HepG2 (cell line): Measurements from ENCODE around the gene SPATC1L. TPM values are rescaled to one million over a fixed set of nuclear protein-coding genes. Genes with fewer than 3 reads are reported as not detected.
A peak's percentile ranks its signal among the peaks of the same experiment; 100 is the strongest.

Source experiments
- ARID5B ChIP-seq: IDR thresholded peaks from 2 replicates; pipeline ENCODE4 v1.4.0; 2020; ENCODE audit warnings: mild to moderate bottlenecking, missing genetic modification reagents
- ARNT2 ChIP-seq: sonication (generic); formaldehyde crosslinking; IDR thresholded peaks from 2 replicates; pipeline ENCODE4 v1.8.0; 2022; ENCODE audit warnings: mild to moderate bottlenecking, low read depth, missing genetic modification reagents, moderate library complexity
- ARNTL ChIP-seq: sonication (generic); formaldehyde crosslinking; IDR thresholded peaks from 2 replicates; pipeline ENCODE4 v1.4.0; 2020; ENCODE audit warnings: mild to moderate bottlenecking, missing genetic modification reagents
- CCDC6 ChIP-seq: sonication (generic); formaldehyde crosslinking; IDR thresholded peaks from 2 replicates; pipeline ENCODE4 v1.8.1; 2022; ENCODE audit warnings: mild to moderate bottlenecking, missing genetic modification reagents, moderate library complexity
- HIC2 ChIP-seq: sonication (generic); formaldehyde crosslinking; IDR thresholded peaks from 2 replicates; pipeline ENCODE4 v1.9.0; 2022; ENCODE audit warnings: low read depth, missing genetic modification reagents
- HNF4A ChIP-seq: sonication (generic); formaldehyde crosslinking; IDR thresholded peaks from 2 replicates; pipeline ENCODE4 v1.4.0; 2020; ENCODE audit warnings: missing genetic modification reagents
- IKZF5 ChIP-seq: IDR thresholded peaks from 2 replicates; pipeline ENCODE4 v1.6.1; 2018; ENCODE audit warnings: missing genetic modification reagents, mild to moderate bottlenecking, missing compliant biosample characterization
- IRF1 ChIP-seq: sonication (generic); formaldehyde crosslinking; IDR thresholded peaks from 2 replicates; pipeline ENCODE4 v1.4.0; 2020; ENCODE audit warnings: low read depth, mild to moderate bottlenecking, missing genetic modification reagents
- MEF2D ChIP-seq: sonication (generic); formaldehyde crosslinking; IDR thresholded peaks from 2 replicates; pipeline ENCODE4 v1.5.1; 2020; ENCODE audit warnings: mild to moderate bottlenecking, missing genetic modification reagents
- MXD3 ChIP-seq: IDR thresholded peaks from 2 replicates; pipeline ENCODE4 v1.6.1; 2016; ENCODE audit warnings: mild to moderate bottlenecking, missing biosample characterization, missing genetic modification reagents
- MXD4 ChIP-seq: IDR thresholded peaks from 2 replicates; pipeline ENCODE4 v1.6.1; 2016; ENCODE audit warnings: mild to moderate bottlenecking, missing biosample characterization, missing genetic modification reagents
- POLR2A ChIP-seq, 2 experiments: IDR thresholded peaks; 2 replicates each; pipeline ENCODE4 v1.6.1; 2011; ENCODE audit warnings: low read depth in 2 of 2, low read length in 2 of 2, mild to moderate bottlenecking in 1 of 2, moderate library complexity in 1 of 2; ENCODE audit not compliant: insufficient read depth in 1 of 2
- SOX6 ChIP-seq, 2 experiments: fragments of 450-650 bp in 1 of 2; sonication (generic) in 1 of 2; formaldehyde crosslinking in 1 of 2; IDR thresholded peaks; 2 replicates each; pipeline versions ENCODE4 v1.4.0 to v1.6.1; 2017 to 2020; ENCODE audit warnings: antibody characterized with exemption in 1 of 2, mild to moderate bottlenecking in 1 of 2, missing genetic modification reagents in 1 of 2
- SP4 ChIP-seq: sonication (generic); formaldehyde crosslinking; IDR thresholded peaks from 2 replicates; pipeline ENCODE4 v1.8.1; 2023; ENCODE audit warnings: mild to moderate bottlenecking, missing genetic modification reagents
- ZMAT3 ChIP-seq: sonication (generic); formaldehyde crosslinking; conservative IDR thresholded peaks from 2 replicates; pipeline ENCODE4 v1.7.0; 2021; ENCODE audit warnings: missing genetic modification reagents
- ZNF331 ChIP-seq: sonication (generic); formaldehyde crosslinking; IDR thresholded peaks from 2 replicates; pipeline ENCODE4 v1.4.0; 2020; ENCODE audit warnings: missing genetic modification reagents
- ZNF362 ChIP-seq: sonication (generic); formaldehyde crosslinking; IDR thresholded peaks from 2 replicates; pipeline ENCODE4 v1.4.0; 2020; ENCODE audit warnings: missing genetic modification reagents, mild to moderate bottlenecking, borderline replicate concordance
- ZNF530 ChIP-seq: sonication (generic); formaldehyde crosslinking; IDR thresholded peaks from 2 replicates; pipeline ENCODE4 v1.5.0; 2020; ENCODE audit warnings: low read depth, mild to moderate bottlenecking, missing genetic modification reagents
- ZNF589 ChIP-seq: sonication (generic); formaldehyde crosslinking; conservative IDR thresholded peaks from 2 replicates; pipeline ENCODE4 v1.8.0; 2022; ENCODE audit warnings: mild to moderate bottlenecking, moderate library complexity, missing genetic modification reagents
- polyA plus RNA-seq, 8 experiments: library from polyadenylated mRNA; depleted of rRNA in 3 of 8; stranded (reverse) in 7 of 8; unstranded in 1 of 8; fragments of >200 nt; fragmentation: Illumina TruSeq in 4 of 8; extraction: Trizol in 4 of 8; gene quantifications; 2 replicates each; pipeline versions ENCODE4 v1.2.1 to v1.2.3, GENCODE V29; 2011 to 2016; ENCODE audit warnings: low read depth in 4 of 8, missing spikeins in 1 of 8, mixed read lengths in 1 of 8; ENCODE audit not compliant: insufficient read depth in 1 of 8
- total RNA-seq, 5 experiments: library from RNA; depleted of rRNA; stranded (reverse); fragments of >200 nt; fragmentation: Illumina TruSeq; extraction: Trizol; gene quantifications; 2 replicates each; pipeline ENCODE4 v1.2.3, GENCODE V29; 2016; ENCODE audit warnings: low read depth in 1 of 5

Gene SPATC1L
- total and polyA plus RNA-seq, 2 of the 13 experiments (the other 11 are each of a cell fraction or from before 2014, with no cell fraction given), result 1.4 to 3.3 TPM

GRCh38 chr21:46228345-46229051 lies 44.2 kb upstream of the SPATC1L start, which contains the start of gene LSS (continued):
- TF ChIP-seq IRF1 (CRISPR knock-in tag), result no peak
- TF ChIP-seq SOX6 (IDR thresholded peaks at IDR 0.05), result no peak
- peak; percentile 18; the same call in 1 of the 2 replicates for TF ChIP-seq SOX6 (CRISPR knock-in tag; IDR thresholded peaks at IDR 0.05)
- peak in 1 of 2 experiments; percentile 46; a peak in 2 of 4 replicates for TF ChIP-seq POLR2A (IDR thresholded peaks at IDR 0.05; ENCODE audit: insufficient read depth in 1 of 2, low read depth in 2 of 2, low read length in 2 of 2)
- no peak for TF ChIP-seq HNF4A (CRISPR knock-in tag)
- TF ChIP-seq ZNF589 (CRISPR knock-in tag), result no peak
- TF ChIP-seq CCDC6 (CRISPR knock-in tag), result 0 out of 2 replicates have a peak, but pooled peaks have one; percentile 13
- 0 out of 2 replicates have a peak, but pooled peaks have one; percentile 31 for TF ChIP-seq HIC2
- TF ChIP-seq SP4, result peak; percentile 38; the same call in 1 of the 2 replicates
- 0 out of 2 replicates have a peak, but pooled peaks have one; percentile 7 for TF ChIP-seq ZNF331
- TF ChIP-seq IKZF5 (CRISPR knock-in tag), result peak; percentile 25; the same call in 1 of the 2 replicates
- peak; percentile 60; the same call in 1 of the 2 replicates for TF ChIP-seq MXD4
- 0 out of 2 replicates have a peak, but pooled peaks have one; percentile 52 for TF ChIP-seq ARNTL (CRISPR knock-in tag)
- no peak for TF ChIP-seq ZNF530 (CRISPR knock-in tag)
- TF ChIP-seq MXD3 (CRISPR knock-in tag), result 0 out of 2 replicates have a peak, but pooled peaks have one; percentile 26
- TF ChIP-seq ZMAT3 (CRISPR knock-in tag), result peak; percentile 78; the same call in 1 of the 2 replicates
- 0 out of 2 replicates have a peak, but pooled peaks have one; percentile 25 for TF ChIP-seq MEF2D (CRISPR knock-in tag)
- TF ChIP-seq ARNT2 (CRISPR knock-in tag), result no peak
- TF ChIP-seq ARID5B (CRISPR knock-in tag), result 0 out of 2 replicates have a peak, but pooled peaks have one; percentile 35
- no peak for TF ChIP-seq ZNF362 (CRISPR knock-in tag)
